CD4-positive, alpha-beta T cell treated with Interleukin-17A for 1 hour (primary cell): Measurements from ENCODE around the gene GRID2.
"Not testable (repeated sequence)": the region's sequence is repeated elsewhere in the genome, so short reads cannot be mapped to it uniquely, and the experiment has no call there.

Source experiments
- DNase-seq: peaks from one replicate; pipeline ENCODE4 v3.0.0-alpha.2; 2020

GRID2 gene

GRCh38 chr4:92305878-92306520 lies 2.2 kb downstream of the GRID2 start:
- DNase-seq, result no peak

GRCh38 chr4:92307181-92307580 lies 3.4 kb downstream of the GRID2 start:
- no peak for DNase-seq

- no peak for DNase-seq
These were observed 4.1 kb downstream of the GRID2 start for GRCh38 chr4:92307866-92308265.

- DNase-seq, result no peak
These were observed 13.3 kb downstream of the GRID2 start for GRCh38 chr4:92317047-92317446.

- no peak for DNase-seq
These were observed 24.3 kb downstream of the GRID2 start for GRCh38 chr4:92328095-92328494.

GRCh38 chr4:92333016-92333415 lies 29.2 kb downstream of the GRID2 start:
- DNase-seq, result no peak

GRCh38 chr4:92334716-92335350 lies 31.1 kb downstream of the GRID2 start:
- DNase-seq, result no peak

GRCh38 chr4:92339676-92340075 lies 35.9 kb downstream of the GRID2 start:
- no peak for DNase-seq

GRCh38 chr4:92344216-92344615 lies 40.5 kb downstream of the GRID2 start:
- DNase-seq, result no peak

GRCh38 chr4:92346289-92346688 lies 42.5 kb downstream of the GRID2 start:
- DNase-seq, result no peak

GRCh38 chr4:92357966-92358365 lies 54.2 kb downstream of the GRID2 start:
- DNase-seq, result no peak

- DNase-seq, result no peak
These were observed 55.7 kb downstream of the GRID2 start for GRCh38 chr4:92359491-92359890.

- no peak for DNase-seq
These were observed 58.3 kb downstream of the GRID2 start for GRCh38 chr4:92362028-92362427.

GRCh38 chr4:92368653-92369052 lies 64.9 kb downstream of the GRID2 start:
- no peak for DNase-seq

- DNase-seq, result no peak
These were observed 77.8 kb downstream of the GRID2 start for GRCh38 chr4:92381616-92382015.

GRCh38 chr4:92382128-92382527 lies 78.4 kb downstream of the GRID2 start:
- DNase-seq, result no peak

- peak; percentile 0 for DNase-seq
These were observed 83.8 kb downstream of the GRID2 start for GRCh38 chr4:92387459-92388069.

GRCh38 chr4:92399032-92399431 lies 95.3 kb downstream of the GRID2 start:
- no peak for DNase-seq

GRCh38 chr4:92403525-92403924 lies 99.8 kb downstream of the GRID2 start:
- DNase-seq, result not testable (repeated sequence)

- DNase-seq, result no peak
These were observed 102.7 kb downstream of the GRID2 start for GRCh38 chr4:92406488-92406887.

- no peak for DNase-seq
These were observed 118.2 kb downstream of the GRID2 start for GRCh38 chr4:92421920-92422319.

GRCh38 chr4:92433272-92433758 lies 129.5 kb downstream of the GRID2 start:
- no peak for DNase-seq

GRCh38 chr4:92438722-92439121 lies 135.0 kb downstream of the GRID2 start:
- not testable (repeated sequence) for DNase-seq

- DNase-seq, result not testable (repeated sequence)
These were observed 138.4 kb downstream of the GRID2 start for GRCh38 chr4:92442131-92442530.
